Stimulated activated CD4-positive, alpha-beta T cell treated with anti-CD3 and anti-CD28 coated beads, Interleukin-1b, Interleukin-23, amount 100 ng/mL, for 24 hours (primary cell): ENCODE data around the gene KREMEN2.

Source experiments
- DNase-seq, 4 experiments: peaks; one replicate each; pipeline ENCODE4 v3.0.0-alpha.2; 2020; ENCODE audit warnings: low read depth in 4 of 4, low spot score in 1 of 4

KREMEN2 gene

GRCh38 chr16:2977440-2977839, 13.4 kb downstream of the KREMEN2 start:
- DNase-seq = no peak

- no peak for DNase-seq
These were observed 15.7 kb downstream of the KREMEN2 start for GRCh38 chr16:2979669-2980226.

- DNase-seq = peak; percentile 88 to 94 (median 89)
These were observed 16.4 kb downstream of the KREMEN2 start, which contains the start of gene PKMYT1 for GRCh38 chr16:2980227-2981176. Gene PKMYT1 (minus strand): TSS chr16:2980446. CDS start chr16:2979657, 789 bp downstream.

GRCh38 chr16:2981177-2981898, 17.3 kb downstream of the KREMEN2 start:
- no peak for DNase-seq

GRCh38 chr16:2981899-2982250, 17.8 kb downstream of the KREMEN2 start:
- no peak for DNase-seq

GRCh38 chr16:2982402-2982801, 18.3 kb downstream of the KREMEN2 start:
- no peak for DNase-seq

- DNase-seq = peak; percentile 47 to 72 (median 53)
These were observed 19.6 kb downstream of the KREMEN2 start for GRCh38 chr16:2983706-2984136.

GRCh38 chr16:2985462-2985861, 21.4 kb downstream of the KREMEN2 start:
- no peak for DNase-seq

- DNase-seq = no peak
These were observed 21.8 kb downstream of the KREMEN2 start for GRCh38 chr16:2985893-2986355.

GRCh38 chr16:2986623-2987188, 22.6 kb downstream of the KREMEN2 start:
- DNase-seq = no peak

GRCh38 chr16:2987286-2987685, 23.2 kb downstream of the KREMEN2 start:
- DNase-seq = no peak

GRCh38 chr16:2987833-2988232, 23.8 kb downstream of the KREMEN2 start:
- no peak for DNase-seq

- no peak for DNase-seq
These were observed 24.6 kb downstream of the KREMEN2 start for GRCh38 chr16:2988590-2989099.

- DNase-seq = no peak
These were observed 26.8 kb downstream of the KREMEN2 start for GRCh38 chr16:2990891-2991290.

- no peak for DNase-seq
These were observed 27.6 kb downstream of the KREMEN2 start for GRCh38 chr16:2991566-2992261.

GRCh38 chr16:2992383-2993081, 28.5 kb downstream of the KREMEN2 start:
- DNase-seq = no peak

- no peak for DNase-seq
These were observed 32.2 kb downstream of the KREMEN2 start for GRCh38 chr16:2996298-2996697.

- DNase-seq = no peak
These were observed 35.9 kb downstream of the KREMEN2 start for GRCh38 chr16:2999929-3000328.

- DNase-seq = no peak
These were observed 36.5 kb downstream of the KREMEN2 start for GRCh38 chr16:3000540-3000939.

- no peak for DNase-seq
These were observed 37.2 kb downstream of the KREMEN2 start for GRCh38 chr16:3001316-3001715.
